Endothelial cell of umbilical vein (primary cell): Measurements from ENCODE around the gene GOLGA6A. TPM values are rescaled to one million over a fixed set of nuclear protein-coding genes. Genes with fewer than 3 reads are reported as not detected.

Experiments
- BruUV-seq: library from RNA; stranded (reverse); fragments of 400-500 nt; replicated peaks from 2 replicates; lab custom pipeline; 2021; lab: Mats Ljungman, UMichigan
- CTCF ChIA-PET: fragments of 300-600, 350-600 bp; sonication (Branson Sonifier 250); formaldehyde crosslinking; loops from one replicate; lab custom pipeline; 2021; ENCODE audit warnings: antibody characterized with exemption, inconsistent platforms; lab: Charles Lee
- POLR2A ChIA-PET: fragments of 300-600, 350-600 bp; sonication (Branson Sonifier 250); formaldehyde crosslinking; loops from one replicate; lab custom pipeline; 2021; ENCODE audit warnings: antibody characterized with exemption, inconsistent platforms; lab: Charles Lee
- DNase-seq: peaks from one replicate; pipeline ENCODE4 v3.0.0-alpha.2; 2011; ENCODE audit warnings: low read depth, low spot score
- FAIRE-seq: peaks from 2 replicates; lab custom pipeline; 2011; peaks lifted over from hg19 to GRCh38; lab: Jason Lieb, UNC
- H2AFZ ChIP-seq: 2 replicates; pipeline ENCODE4 v1.6.0; 2012; ENCODE audit warnings: low read depth, low read length, control low read depth, inconsistent platforms
- H3K27ac ChIP-seq: 2 replicates; pipeline ENCODE4 v1.5.1; 2011; ENCODE audit warnings: low read depth, mild to moderate bottlenecking, control low read depth, low read length, moderate library complexity; ENCODE audit not compliant: insufficient read depth
- H3K27me3 ChIP-seq, 2 experiments: 2 replicates each; pipeline versions ENCODE4 v1.6.0 to v1.6.1; 2011; ENCODE audit warnings: low read length in 2 of 2, mixed read lengths in 1 of 2; ENCODE audit not compliant: control insufficient read depth in 2 of 2, insufficient read depth in 2 of 2
- H3K36me3 ChIP-seq, 2 experiments: 2 replicates in 1 of 2; 3 replicates in 1 of 2; pipeline ENCODE4 v1.5.1; 2011; ENCODE audit warnings: low read length in 2 of 2, mild to moderate bottlenecking in 1 of 2, moderate library complexity in 1 of 2; ENCODE audit not compliant: control insufficient read depth in 2 of 2, insufficient read depth in 2 of 2; ENCODE audit errors: extremely low read depth in 1 of 2
- H3K4me1 ChIP-seq: 3 replicates; pipeline ENCODE4 v1.5.1; 2011; ENCODE audit warnings: mild to moderate bottlenecking, low read length; ENCODE audit not compliant: control insufficient read depth, insufficient read depth; ENCODE audit errors: extremely low read depth
- H3K4me2 ChIP-seq: 2 replicates; pipeline ENCODE4 v1.6.1; 2011; ENCODE audit warnings: low read length, control low read depth, mixed read lengths; ENCODE audit not compliant: insufficient read depth
- H3K4me3 ChIP-seq, 3 experiments: fragments of 200-600 bp in 1 of 3; sonication (generic), shearing (Covaris generic) in 1 of 3; replicated peaks in 1 of 3; 2 replicates each; pipeline ENCODE4 v1.5.1; 2011 to 2016; ENCODE audit warnings: control low read depth in 3 of 3, low read length in 3 of 3, mild to moderate bottlenecking in 2 of 3, inconsistent platforms in 1 of 3, low read depth in 1 of 3, moderate library complexity in 1 of 3; ENCODE audit not compliant: insufficient read depth in 1 of 3
- H3K79me2 ChIP-seq: 2 replicates; pipeline ENCODE4 v1.6.0; 2012; ENCODE audit warnings: low read length, inconsistent platforms; ENCODE audit not compliant: control insufficient read depth, insufficient read depth
- H3K9ac ChIP-seq: replicated peaks from 2 replicates; pipeline ENCODE3; 2011; ENCODE audit warnings: low read length, control low read depth; ENCODE audit not compliant: insufficient read depth; ENCODE audit errors: extremely low read depth
- H3K9me1 ChIP-seq: replicated peaks from 3 replicates; pipeline ENCODE4 v1.6.0; 2011; ENCODE audit warnings: mild to moderate bottlenecking, low read length; ENCODE audit not compliant: control insufficient read depth, insufficient read depth; ENCODE audit errors: extremely low read depth
- H3K9me3 ChIP-seq: replicated peaks from 2 replicates; pipeline ENCODE4 v1.5.1; 2012; ENCODE audit warnings: low read length, inconsistent platforms; ENCODE audit not compliant: control insufficient read depth, insufficient read depth
- H4K20me1 ChIP-seq: replicated peaks from 2 replicates; pipeline ENCODE3; 2011; ENCODE audit warnings: mild to moderate bottlenecking, low read length; ENCODE audit not compliant: control insufficient read depth, insufficient read depth; ENCODE audit errors: extremely low read depth
- EZH2 ChIP-seq: IDR thresholded peaks from 2 replicates; pipeline ENCODE4 v1.6.1; 2012; ENCODE audit warnings: borderline replicate concordance, low read depth, mild to moderate bottlenecking, moderate library complexity, low read length, inconsistent platforms; ENCODE audit not compliant: severe bottlenecking
- FOS ChIP-seq: IDR thresholded peaks from 2 replicates; pipeline ENCODE4 v1.6.1; 2011; ENCODE audit warnings: mild to moderate bottlenecking, low read length, moderate library complexity, borderline replicate concordance; ENCODE audit not compliant: insufficient read depth
- GATA2 ChIP-seq: IDR thresholded peaks from 2 replicates; pipeline ENCODE4 v1.7.0; 2011; ENCODE audit warnings: low read depth, mild to moderate bottlenecking, moderate library complexity, mixed read lengths, low read length; ENCODE audit not compliant: insufficient read length, insufficient read depth
- JUN ChIP-seq: IDR thresholded peaks from 2 replicates; pipeline ENCODE4 v1.6.1; 2011; ENCODE audit warnings: borderline replicate concordance, low read depth; ENCODE audit not compliant: insufficient read length, insufficient read depth
- MYC ChIP-seq: IDR thresholded peaks from one replicate; pipeline ENCODE4 v1.6.1; 2011; ENCODE audit warnings: mild to moderate bottlenecking, low read depth, low read length
- POLR2A ChIP-seq: IDR thresholded peaks from 2 replicates; pipeline ENCODE4 v1.6.1; 2012; ENCODE audit warnings: low read depth, mild to moderate bottlenecking, control low read depth, low read length
- POLR2AphosphoS5 ChIP-seq: IDR thresholded peaks from 2 replicates; pipeline ENCODE4 v1.6.1; 2012; ENCODE audit warnings: low read depth, mild to moderate bottlenecking, control low read depth, low read length, moderate library complexity; ENCODE audit not compliant: insufficient read depth
- dilution Hi-C: fragments of 300-500 bp; cut with MboI; formaldehyde crosslinking; loops from one replicate; pipeline ENCODE4 v1.15.0; 2019; ENCODE audit warnings: low sequenced_read_pairs; ENCODE audit not compliant: extremely low pct_ligation_motif_present
- intact Hi-C: fragments of 100-400 bp; cut with micrococcal nuclease; formaldehyde crosslinking; loops from one replicate; pipeline ENCODE4 v1.10.0; 2022
- polyA plus RNA-seq, 4 experiments: library from polyadenylated mRNA; depleted of rRNA in 3 of 4; stranded (reverse) in 3 of 4; unstranded in 1 of 4; fragments of >200 nt; gene quantifications; 2 replicates each; pipeline versions ENCODE4 v1.2.1 to v1.2.3, GENCODE V29; 2011 to 2012; ENCODE audit warnings: missing spikeins in 1 of 4
- total RNA-seq: library from RNA; stranded (reverse); gene quantifications from 2 replicates; pipeline ENCODE4 v1.2.3, GENCODE V29; 2021
- TF ChIP-seq, protein P1 (sequence below): IDR thresholded peaks from 2 replicates; pipeline ENCODE4 v1.6.1; 2011; ENCODE audit not compliant: insufficient read depth, insufficient read length
- TF ChIP-seq, protein P2 (sequence below), 2 donors: IDR thresholded peaks; 1 replicate in 1 of 2; 2 replicates in 1 of 2; pipeline ENCODE4 v1.5.1; 2011; ENCODE audit warnings: low read length in 2 of 2, mild to moderate bottlenecking in 2 of 2, moderate library complexity in 2 of 2, control low read depth in 1 of 2, inconsistent platforms in 1 of 2, low read depth in 1 of 2; ENCODE audit not compliant: insufficient read depth in 1 of 2; ENCODE audit errors: extremely low read depth in 1 of 2

GOLGA6A gene
- total and polyA plus RNA-seq, 2 donors (not counting 3 experiments of a cell fraction or from before 2014, with no cell fraction given), result not detected

GRCh38 chr15:74050127-74050526, 32.2 kb downstream of the GOLGA6A start:
- H3K9me3 ChIP-seq, result no peaks in the 10 kb centered on the region
- no peak overlapping the region for H3K4me3 ChIP-seq
- BruUV-seq, result no TSS peak
- no peaks in the 10 kb centered on the region for H4K20me1 ChIP-seq
- CTCF ChIA-PET, result interaction anchor here (0.6 to 15.1 kb wide), 10 partner anchors 10 to 273 kb away, joined by 3 to 651 read pairs (median 6); no protein-coding TSS in a partner anchor
- H3K27ac ChIP-seq, result no peak overlapping the region
- H3K79me2 ChIP-seq, result no peaks in the 10 kb centered on the region
- H3K9me1 ChIP-seq, result no peaks in the 10 kb centered on the region
- TF ChIP-seq, protein P1, sequence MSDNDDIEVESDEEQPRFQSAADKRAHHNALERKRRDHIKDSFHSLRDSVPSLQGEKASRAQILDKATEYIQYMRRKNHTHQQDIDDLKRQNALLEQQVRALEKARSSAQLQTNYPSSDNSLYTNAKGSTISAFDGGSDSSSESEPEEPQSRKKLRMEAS, result no peak
- TF ChIP-seq JUN, result no peak
- TF ChIP-seq POLR2AphosphoS5, result no peak
- TF ChIP-seq POLR2A, result no peak
- no peak for TF ChIP-seq GATA2
- TF ChIP-seq MYC, result no peak
- TF ChIP-seq, protein P2, sequence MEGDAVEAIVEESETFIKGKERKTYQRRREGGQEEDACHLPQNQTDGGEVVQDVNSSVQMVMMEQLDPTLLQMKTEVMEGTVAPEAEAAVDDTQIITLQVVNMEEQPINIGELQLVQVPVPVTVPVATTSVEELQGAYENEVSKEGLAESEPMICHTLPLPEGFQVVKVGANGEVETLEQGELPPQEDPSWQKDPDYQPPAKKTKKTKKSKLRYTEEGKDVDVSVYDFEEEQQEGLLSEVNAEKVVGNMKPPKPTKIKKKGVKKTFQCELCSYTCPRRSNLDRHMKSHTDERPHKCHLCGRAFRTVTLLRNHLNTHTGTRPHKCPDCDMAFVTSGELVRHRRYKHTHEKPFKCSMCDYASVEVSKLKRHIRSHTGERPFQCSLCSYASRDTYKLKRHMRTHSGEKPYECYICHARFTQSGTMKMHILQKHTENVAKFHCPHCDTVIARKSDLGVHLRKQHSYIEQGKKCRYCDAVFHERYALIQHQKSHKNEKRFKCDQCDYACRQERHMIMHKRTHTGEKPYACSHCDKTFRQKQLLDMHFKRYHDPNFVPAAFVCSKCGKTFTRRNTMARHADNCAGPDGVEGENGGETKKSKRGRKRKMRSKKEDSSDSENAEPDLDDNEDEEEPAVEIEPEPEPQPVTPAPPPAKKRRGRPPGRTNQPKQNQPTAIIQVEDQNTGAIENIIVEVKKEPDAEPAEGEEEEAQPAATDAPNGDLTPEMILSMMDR (IDR thresholded peaks at IDR 0.05; ENCODE audit: extremely low read depth in 1 of 2, insufficient read depth in 1 of 2, low read depth in 1 of 2, low read length in 2 of 2), result no peak
- TF ChIP-seq EZH2, result no peak
- TF ChIP-seq FOS, result no peak
- H3K4me2 ChIP-seq, result no peak overlapping the region
- intact Hi-C loops (loop anchor here (5.0 kb wide), 1 partner anchor 257 kb away; no protein-coding TSS in a partner anchor), dilution Hi-C loops (no loop called here)
- DNase-seq (no peak), FAIRE-seq (no peak)
- H2AFZ ChIP-seq, result no peak overlapping the region
- H3K27me3 ChIP-seq, result peaks cover 0 to 4% of the 10 kb centered on the region in 2 experiments
- no peaks in the 10 kb centered on the region for H3K4me1 ChIP-seq
- POLR2A ChIA-PET, result no interaction called here
- H3K9ac ChIP-seq, result no peak overlapping the region
- H3K36me3 ChIP-seq, result no peaks in the 10 kb centered on the region
